22Rv1 (cell line): ENCODE measurements around the gene KRABD2.

ENCODE experiments used
- H3K27ac ChIP-seq: fragments of 450-650 bp; 2 replicates; pipeline ENCODE4 v1.5.1; 2017
- CTCF ChIP-seq: fragments of 450-650 bp; IDR thresholded peaks from 2 replicates; pipeline ENCODE4 v1.5.1; 2017; ENCODE audit warnings: mild to moderate bottlenecking
- ZFX ChIP-seq: fragments of 450-650 bp; IDR thresholded peaks from 2 replicates; pipeline ENCODE4 v1.6.1; 2017; ENCODE audit warnings: antibody characterized with exemption, borderline replicate concordance

Gene KRABD2

GRCh38 chr17:8413328-8413727 lies 36.8 kb upstream of the KRABD2 start:
- no peak overlapping the region for H3K27ac ChIP-seq

GRCh38 chr17:8412089-8412488 lies 35.6 kb upstream of the KRABD2 start:
- no peak for TF ChIP-seq CTCF
- no peak for TF ChIP-seq ZFX

More at GRCh38 chr17:8413328-8413727, 36.8 kb upstream of the KRABD2 start:
- TF ChIP-seq ZFX (no peak), CTCF (no peak)

GRCh38 chr17:8410883-8411238 lies 34.4 kb upstream of the KRABD2 start:
- no peak overlapping the region for H3K27ac ChIP-seq
- no peak for TF ChIP-seq CTCF

More at GRCh38 chr17:8412089-8412488, 35.6 kb upstream of the KRABD2 start:
- H3K27ac ChIP-seq, result no peak overlapping the region

DNA sequence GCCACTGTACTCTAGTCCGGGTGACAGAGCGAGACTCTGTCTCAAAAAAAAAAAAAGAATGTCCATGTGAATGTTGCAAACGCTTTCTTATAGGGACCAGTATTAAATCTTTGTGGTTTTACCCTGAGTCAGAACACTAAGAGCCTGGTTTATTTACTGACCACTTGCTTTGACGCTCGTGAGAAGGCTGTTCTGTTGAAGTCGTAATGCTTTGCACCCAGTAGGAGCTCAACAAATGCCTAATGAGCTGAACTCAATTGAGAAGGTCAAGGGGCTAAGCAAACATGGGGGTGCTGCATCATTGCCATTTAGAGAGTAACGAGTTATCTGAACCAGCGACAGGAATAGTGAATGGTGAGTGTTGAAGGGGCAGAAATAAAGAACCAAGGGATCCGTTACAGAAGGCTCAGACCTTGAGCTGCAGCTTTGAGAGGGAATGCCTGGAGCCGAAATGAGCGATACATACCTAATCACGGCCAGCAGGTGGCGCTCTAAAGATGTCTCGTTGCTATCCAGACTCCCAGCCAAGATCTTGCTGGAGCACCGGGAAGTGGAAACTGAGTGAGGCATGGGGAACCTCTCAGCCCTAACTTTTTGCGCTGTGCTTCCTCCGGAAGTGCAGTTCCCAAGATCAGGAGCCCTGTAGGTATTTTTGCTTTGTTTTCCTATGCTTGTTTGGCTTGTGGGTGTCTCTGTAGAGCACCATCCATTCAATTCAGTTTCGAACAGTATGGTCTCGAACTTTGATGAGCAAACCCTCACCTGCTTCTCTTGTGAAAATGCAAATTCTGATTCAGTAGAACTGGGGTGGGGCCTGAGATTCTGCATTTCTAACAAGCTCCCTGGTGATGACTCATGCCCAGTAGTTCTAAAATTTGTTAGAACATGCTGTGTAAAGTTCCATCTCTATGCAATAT lies 33.7 kb upstream of the KRABD2 start:
- TF ChIP-seq CTCF (peak; percentile 89), ZFX (no peak)
- no peak overlapping the region for H3K27ac ChIP-seq

DNA sequence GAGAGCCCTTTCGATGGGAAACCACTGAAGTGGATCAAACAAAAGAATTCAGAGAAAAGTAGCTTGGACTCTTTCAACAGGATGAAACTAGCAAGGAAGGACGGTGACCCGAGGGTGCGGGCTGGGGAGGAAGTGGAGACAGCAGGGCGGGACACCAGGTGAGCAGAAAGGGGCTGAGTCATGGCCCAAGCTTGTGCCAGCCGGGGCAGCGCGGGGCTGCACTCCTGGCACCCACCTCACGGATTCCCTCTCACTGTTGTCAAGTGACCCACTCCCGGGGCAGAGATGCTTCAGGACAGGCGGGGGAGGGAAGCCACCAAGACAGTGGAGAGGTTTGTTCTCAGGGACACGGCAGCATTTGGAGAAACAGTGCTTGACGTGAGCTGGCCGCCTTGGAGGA lies 31.9 kb upstream of the KRABD2 start:
- TF ChIP-seq CTCF (no peak), ZFX (no peak)
- no peak overlapping the region for H3K27ac ChIP-seq

- no peak overlapping the region for H3K27ac ChIP-seq
- TF ChIP-seq ZFX, result no peak
- no peak for TF ChIP-seq CTCF
These were observed 29.7 kb upstream of the KRABD2 start for GRCh38 chr17:8406174-8406573.

- TF ChIP-seq ZFX, result no peak
- TF ChIP-seq CTCF, result no peak
- no peak overlapping the region for H3K27ac ChIP-seq
These were observed 29.1 kb upstream of the KRABD2 start for GRCh38 chr17:8405499-8406016.
